ENCODE results near the gene ARSJ. TPM values are rescaled to one million over a fixed set of nuclear protein-coding genes. Genes with fewer than 3 reads are reported as not detected.

Gene ARSJ
- total and polyA plus RNA-seq, 2 experiments from 2014 or later, result 4.3 to 6.6 TPM

GRCh38 chr4:114021451-114021850, 42.0 kb upstream of the ARSJ start (continued):
- TF ChIP-seq ETS1 (IDR thresholded peaks at IDR 0.05), result no peak
- no peak for TF ChIP-seq EZH2 (IDR thresholded peaks at IDR 0.05; ENCODE audit: low read depth, unreplicated experiment)
- TF ChIP-seq STAT1 (IDR thresholded peaks at IDR 0.05; ENCODE audit: unreplicated experiment), result no peak
- TF ChIP-seq NANOG (IDR thresholded peaks at IDR 0.05; ENCODE audit: borderline replicate concordance), result no peak
- TF ChIP-seq CREB1 (CRISPR knock-in tag; IDR thresholded peaks at IDR 0.05; ENCODE audit: low read depth), result no peak
- TF ChIP-seq ZNF331 (CRISPR knock-in tag; IDR thresholded peaks at IDR 0.05; ENCODE audit: low read depth), result no peak

- H2AFZ ChIP-seq, result no peak overlapping the region
- H3K79me2 ChIP-seq (replicated peaks; ENCODE audit: insufficient read depth), result no peaks in the 10 kb centered on the region
- Mint-ChIP-seq H3K9me3 (no peaks in the 10 kb centered on the region), H3K27ac (no peak overlapping the region), H3K27me3 (ENCODE audit: insufficient read depth, low read depth, poor library complexity) (no peaks in the 10 kb centered on the region), H3K4me1 (no peaks in the 10 kb centered on the region; the same call in 2 of the 3 replicates), H3K36me3 (ENCODE audit: low read depth) (no peaks in the 10 kb centered on the region), H3K4me3 (no peak overlapping the region)
- no peak overlapping the region for H3K4me3 ChIP-seq
- DNase-seq (ENCODE audit: low spot score) (no peak), ATAC-seq (no peak)
- TF ChIP-seq CREB1 (CRISPR knock-in tag; IDR thresholded peaks at IDR 0.05; ENCODE audit: low read depth), result no peak
- no peak for TF ChIP-seq ZNF331 (CRISPR knock-in tag; IDR thresholded peaks at IDR 0.05; ENCODE audit: low read depth)
- TF ChIP-seq ETS1 (IDR thresholded peaks at IDR 0.05), result no peak
- TF ChIP-seq ZNF462 (CRISPR knock-in tag; IDR thresholded peaks at IDR 0.05), result no peak
- TF ChIP-seq CTCF (conservative IDR thresholded peaks at IDR 0.05; ENCODE audit: low read depth in 2 of 2), result no peak
- no peaks in the 10 kb centered on the region for H3K36me3 ChIP-seq (ENCODE audit: insufficient read depth)
- H3K4me1 ChIP-seq (ENCODE audit: insufficient read depth), result no peaks in the 10 kb centered on the region
- H3K9me2 ChIP-seq (ENCODE audit: insufficient read depth), result no peaks in the 10 kb centered on the region; the same call in 1 of the 2 replicates
- no peak overlapping the region for H3K27ac ChIP-seq (ENCODE audit: low read depth)
- no peaks in the 10 kb centered on the region for H3F3A ChIP-seq (replicated peaks; ENCODE audit: low read depth)
- H4K20me1 ChIP-seq (replicated peaks; ENCODE audit: insufficient read depth), result no peaks in the 10 kb centered on the region
- H3K27me3 ChIP-seq (ENCODE audit: insufficient read depth), result no peaks in the 10 kb centered on the region
- H3K4me2 ChIP-seq, result no peak overlapping the region
Observed at GRCh38 chr4:114019969-114020358, 40.5 kb upstream of the ARSJ start.

All from GM23338 (cell line).